Measurements from ENCODE around the gene MYLK.

MYLK gene

DNA sequence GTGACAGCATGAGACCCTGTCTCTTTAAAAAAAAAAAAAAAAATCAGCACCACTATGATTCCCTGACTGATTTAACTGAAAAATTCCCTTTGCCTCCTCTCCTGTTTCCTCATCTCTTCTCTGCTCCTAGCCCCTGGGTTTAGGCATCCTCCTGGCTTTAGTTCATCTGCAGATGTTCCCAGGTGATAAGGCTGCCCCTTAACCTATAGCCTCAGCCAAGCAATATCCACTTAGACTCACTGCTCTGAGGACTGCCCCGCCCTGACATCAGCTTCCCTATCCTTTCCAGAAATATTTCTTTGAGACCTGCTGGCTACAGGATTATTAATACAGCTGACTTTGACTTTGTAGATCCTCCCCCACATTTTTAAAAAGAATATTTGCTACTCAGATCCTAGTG is 259.8 kb downstream of the MYLK start:
- H3K27me3 ChIP-seq (replicated peaks; ENCODE audit: control insufficient read depth, insufficient read depth, low read length): no peaks in the 10 kb centered on the region
- TF ChIP-seq CTCF (IDR thresholded peaks at IDR 0.05; ENCODE audit: insufficient read depth, low read length, poor library complexity, severe bottlenecking): no peak
- no peak overlapping the region for H3K4me3 ChIP-seq (replicated peaks; ENCODE audit: low read depth, low read length)
- DNase-seq (ENCODE audit: extremely low read depth, insufficient read length): no peak
- no peaks in the 10 kb centered on the region for H3K36me3 ChIP-seq (ENCODE audit: control insufficient read depth, insufficient read depth, low read length)

- no peak for TF ChIP-seq CTCF (IDR thresholded peaks at IDR 0.05; ENCODE audit: insufficient read depth, low read length, poor library complexity, severe bottlenecking)
- no peak overlapping the region for H3K4me3 ChIP-seq (replicated peaks; ENCODE audit: low read depth, low read length)
- H3K27me3 ChIP-seq (replicated peaks; ENCODE audit: control insufficient read depth, insufficient read depth, low read length): no peaks in the 10 kb centered on the region
- DNase-seq (ENCODE audit: extremely low read depth, insufficient read length): no peak
- no peaks in the 10 kb centered on the region for H3K36me3 ChIP-seq (ENCODE audit: control insufficient read depth, insufficient read depth, low read length)
Measured at GRCh38 chr3:123623346-123623880, 260.7 kb downstream of the MYLK start.

DNA sequence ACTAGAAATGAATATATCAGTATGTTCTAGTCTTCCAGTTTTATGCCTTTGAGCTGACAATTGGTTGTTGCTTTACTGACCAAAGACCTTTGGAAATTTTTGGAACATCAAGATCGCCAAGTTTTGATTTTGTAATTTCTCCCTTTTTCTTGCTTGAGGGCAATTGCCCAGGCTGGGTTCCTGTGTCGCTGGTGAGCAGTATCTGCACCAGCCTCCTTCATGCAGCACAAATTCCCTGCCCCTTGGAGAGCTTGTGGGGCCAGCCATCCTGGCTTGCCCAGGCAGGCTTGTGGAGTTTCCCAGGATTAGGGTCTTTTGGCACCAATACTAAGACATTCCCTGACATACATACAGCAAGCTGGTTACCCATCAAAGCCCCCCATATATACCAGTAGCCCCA is 261.4 kb downstream of the MYLK start:
- H3K27me3 ChIP-seq (replicated peaks; ENCODE audit: control insufficient read depth, insufficient read depth, low read length): no peaks in the 10 kb centered on the region
- no peak overlapping the region for H3K4me3 ChIP-seq (replicated peaks; ENCODE audit: low read depth, low read length)
- DNase-seq (ENCODE audit: extremely low read depth, insufficient read length): no peak
- no peak for TF ChIP-seq CTCF (IDR thresholded peaks at IDR 0.05; ENCODE audit: insufficient read depth, low read length, poor library complexity, severe bottlenecking)
- no peaks in the 10 kb centered on the region for H3K36me3 ChIP-seq (ENCODE audit: control insufficient read depth, insufficient read depth, low read length)

DNA sequence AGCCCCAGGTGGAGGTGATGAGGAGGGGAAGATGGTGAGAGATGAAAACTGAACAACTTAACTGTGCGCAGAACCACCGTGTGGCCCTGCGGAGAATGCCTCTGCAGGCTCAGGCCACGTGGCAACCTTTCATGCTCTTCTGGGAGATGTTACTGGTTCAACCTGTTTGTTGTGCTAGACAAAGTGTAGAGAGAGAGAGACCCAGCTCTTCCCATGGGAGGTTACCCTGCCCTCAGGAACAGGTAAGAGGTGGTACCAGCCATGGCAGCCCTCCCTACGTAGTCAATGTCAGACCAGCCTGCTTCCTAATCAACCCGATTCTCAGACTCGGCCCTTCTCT is 262.3 kb downstream of the MYLK start:
- no peak for DNase-seq (ENCODE audit: extremely low read depth, insufficient read length)
- no peaks in the 10 kb centered on the region for H3K27me3 ChIP-seq (replicated peaks; ENCODE audit: control insufficient read depth, insufficient read depth, low read length)
- TF ChIP-seq CTCF (IDR thresholded peaks at IDR 0.05; ENCODE audit: insufficient read depth, low read length, poor library complexity, severe bottlenecking): no peak
- no peak overlapping the region for H3K4me3 ChIP-seq (replicated peaks; ENCODE audit: low read depth, low read length)
- H3K36me3 ChIP-seq (ENCODE audit: control insufficient read depth, insufficient read depth, low read length): no peaks in the 10 kb centered on the region

GRCh38 chr3:123621186-123621849 is 262.8 kb downstream of the MYLK start:
- TF ChIP-seq CTCF (IDR thresholded peaks at IDR 0.05; ENCODE audit: insufficient read depth, low read length, poor library complexity, severe bottlenecking): no peak
- no peak overlapping the region for H3K4me3 ChIP-seq (replicated peaks; ENCODE audit: low read depth, low read length)
- no peaks in the 10 kb centered on the region for H3K27me3 ChIP-seq (replicated peaks; ENCODE audit: control insufficient read depth, insufficient read depth, low read length)
- DNase-seq (ENCODE audit: extremely low read depth, insufficient read length): no peak
- no peaks in the 10 kb centered on the region for H3K36me3 ChIP-seq (ENCODE audit: control insufficient read depth, insufficient read depth, low read length)

DNA sequence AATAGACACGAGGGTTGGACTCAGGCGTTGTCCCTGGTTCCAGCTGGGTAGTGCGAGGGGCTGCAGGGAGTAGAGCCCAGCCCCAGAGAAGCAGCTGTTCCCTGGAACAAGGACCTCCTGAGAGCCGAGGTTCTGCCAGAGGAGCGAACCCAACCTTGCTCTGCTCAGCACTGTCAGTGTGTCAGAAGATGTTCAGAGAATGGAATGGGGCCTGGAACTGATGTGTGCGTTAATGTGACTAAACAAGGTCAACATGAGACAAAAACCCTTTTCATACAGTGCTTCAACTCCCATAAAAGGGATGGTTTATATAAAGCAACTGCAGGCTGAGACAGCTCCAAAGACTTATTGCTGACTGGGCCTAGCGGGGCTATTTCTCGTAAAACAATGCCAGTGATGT is 263.8 kb downstream of the MYLK start:
- no peak overlapping the region for H3K4me3 ChIP-seq (replicated peaks; ENCODE audit: low read depth, low read length)
- no peak for DNase-seq (ENCODE audit: extremely low read depth, insufficient read length)
- no peak for TF ChIP-seq CTCF (IDR thresholded peaks at IDR 0.05; ENCODE audit: insufficient read depth, low read length, poor library complexity, severe bottlenecking)
- H3K36me3 ChIP-seq (ENCODE audit: control insufficient read depth, insufficient read depth, low read length): no peaks in the 10 kb centered on the region
- no peaks in the 10 kb centered on the region for H3K27me3 ChIP-seq (replicated peaks; ENCODE audit: control insufficient read depth, insufficient read depth, low read length)

Measured in GM06990 (cell line).